Mucosa of descending colon (tissue), 3 donors: ENCODE results near the gene MEGF11. TPM values are rescaled to one million over a fixed set of nuclear protein-coding genes. Genes with fewer than 3 reads are reported as not detected.

Source experiments
- ATAC-seq: fragments of 200-7000 bp; cut with Tn5 transposase; one replicate; pipeline ENCODE4 v1.9.1; 2020; ENCODE audit warnings: mild to moderate bottlenecking, moderate library complexity
- DNase-seq, 3 donors: peaks; one replicate each; pipeline ENCODE4 v3.0.0-alpha.2; 2020
- H3K36me3 ChIP-seq: fragments of 200-600 bp; one replicate; pipeline ENCODE4 v1.8.0; 2021; ENCODE audit warnings: low read depth, mild to moderate bottlenecking
- H3K4me1 ChIP-seq: fragments of 200-600 bp; one replicate; pipeline ENCODE4 v1.8.0; 2021; ENCODE audit warnings: low read depth, mild to moderate bottlenecking
- H3K4me3 ChIP-seq: fragments of 200-600 bp; one replicate; pipeline ENCODE4 v1.8.0; 2021; ENCODE audit warnings: mild to moderate bottlenecking
- H3K9me3 ChIP-seq: fragments of 200-600 bp; one replicate; pipeline ENCODE4 v1.8.0; 2021; ENCODE audit warnings: mild to moderate bottlenecking
- CTCF ChIP-seq: fragments of 200-600 bp; IDR thresholded peaks from one replicate; pipeline ENCODE4 v1.8.0; 2022; ENCODE audit warnings: antibody characterized with exemption, mild to moderate bottlenecking
- intact Hi-C, 2 donors: fragments of 100-400 bp; cut with DNase I in 1 of 2; cut with micrococcal nuclease in 1 of 2; formaldehyde crosslinking; loops; one replicate each; pipeline versions ENCODE4 v1.11.0 to v1.11.1; 2022; cut with DNase I, micrococcal nuclease
- total RNA-seq, 3 donors: library from RNA; stranded (reverse); fragmentation: NEBNext Ultra II Directional in 2 of 3; extraction: Animal tissue kit (Norgen Biotek cat#: 25700) in 2 of 3; gene quantifications; one replicate each; pipeline versions ENCODE4 v1.2.1 to v1.2.4, GENCODE V29; 2021 to 2023
- donor health status: DM: no; HTN: no; CAD: no; lungs with moderate emphysema.
- donor health status: DM: no; HTN: no; CAD: no.
- donor health status: DM: no; HTN: yes; CAD: no.

Gene MEGF11
- total RNA-seq, 3 donors from 2014 or later = 0.12 to 0.29 (median 0.19) TPM

GRCh38 chr15:65918357-65918920 is 335.1 kb downstream of the MEGF11 start:
- intact Hi-C loops = no loop called here
- no peak for DNase-seq
- H3K36me3 ChIP-seq = no peaks in the 10 kb centered on the region
- H3K9me3 ChIP-seq = no peaks in the 10 kb centered on the region
- no peak for TF ChIP-seq CTCF
- ATAC-seq = no peak
- no peak overlapping the region for H3K4me3 ChIP-seq
- peaks cover 2% of the 10 kb centered on the region for H3K4me1 ChIP-seq

GRCh38 chr15:65917936-65918335 is 335.6 kb downstream of the MEGF11 start:
- Histone ChIP-seq H3K4me1 (peaks cover 2% of the 10 kb centered on the region), H3K4me3 (no peak overlapping the region), H3K9me3 (no peaks in the 10 kb centered on the region), H3K36me3 (no peaks in the 10 kb centered on the region)
- no peak for TF ChIP-seq CTCF
- intact Hi-C loops = no loop called here
- DNase-seq (no peak), ATAC-seq (no peak)

GRCh38 chr15:65917407-65917756 is 336.2 kb downstream of the MEGF11 start:
- no peak for TF ChIP-seq CTCF
- DNase-seq = no peak
- Histone ChIP-seq H3K9me3 (no peaks in the 10 kb centered on the region), H3K4me3 (no peak overlapping the region), H3K4me1 (peaks cover 2% of the 10 kb centered on the region), H3K36me3 (no peaks in the 10 kb centered on the region)
- intact Hi-C loops = no loop called here
- no peak for ATAC-seq

GRCh38 chr15:65916664-65917406 is 336.7 kb downstream of the MEGF11 start:
- ATAC-seq (peak; percentile 77), DNase-seq (peak in 2 of 3 donors; percentile 33 to 45)
- no peaks in the 10 kb centered on the region for H3K9me3 ChIP-seq
- H3K4me3 ChIP-seq = no peak overlapping the region
- peaks cover 2% of the 10 kb centered on the region for H3K4me1 ChIP-seq
- H3K36me3 ChIP-seq = no peaks in the 10 kb centered on the region
- intact Hi-C loops = no loop called here
- TF ChIP-seq CTCF = no peak

GRCh38 chr15:65916041-65916663 is 337.4 kb downstream of the MEGF11 start:
- intact Hi-C loops = no loop called here
- no peak for TF ChIP-seq CTCF
- Histone ChIP-seq H3K4me3 (no peak overlapping the region), H3K9me3 (no peaks in the 10 kb centered on the region), H3K4me1 (peaks cover 2% of the 10 kb centered on the region), H3K36me3 (no peaks in the 10 kb centered on the region)
- ATAC-seq (no peak), DNase-seq (no peak)
